GM12874 (cell line): ENCODE results near the gene FGF3.

ENCODE experiments used
- TF ChIP-seq, protein P1 (sequence below): IDR thresholded peaks from 2 replicates; pipeline ENCODE4 v1.5.1; 2011; ENCODE audit warnings: low read depth, mild to moderate bottlenecking, control low read depth, low read length, moderate library complexity; ENCODE audit not compliant: insufficient read depth

Gene FGF3

DNA sequence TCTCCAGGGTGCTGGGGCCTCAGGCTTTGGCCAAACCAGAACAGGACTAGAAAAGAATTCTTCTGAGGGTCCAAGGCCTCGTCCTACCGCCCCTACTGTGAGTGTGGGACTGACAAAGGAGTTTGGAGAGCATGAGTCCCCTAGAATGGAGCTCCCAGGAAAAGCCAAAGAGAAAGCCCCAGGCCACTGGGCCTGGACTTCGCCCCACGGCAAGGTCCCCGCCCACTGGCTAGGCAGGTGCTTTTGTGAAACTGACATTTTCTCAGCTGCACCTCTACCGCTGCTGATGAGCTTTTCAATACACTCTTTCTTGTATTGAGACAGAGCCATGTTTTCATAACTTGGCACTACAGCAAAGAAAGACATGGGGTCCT, 9.7 kb upstream of the FGF3 start:
- TF ChIP-seq, protein P1, sequence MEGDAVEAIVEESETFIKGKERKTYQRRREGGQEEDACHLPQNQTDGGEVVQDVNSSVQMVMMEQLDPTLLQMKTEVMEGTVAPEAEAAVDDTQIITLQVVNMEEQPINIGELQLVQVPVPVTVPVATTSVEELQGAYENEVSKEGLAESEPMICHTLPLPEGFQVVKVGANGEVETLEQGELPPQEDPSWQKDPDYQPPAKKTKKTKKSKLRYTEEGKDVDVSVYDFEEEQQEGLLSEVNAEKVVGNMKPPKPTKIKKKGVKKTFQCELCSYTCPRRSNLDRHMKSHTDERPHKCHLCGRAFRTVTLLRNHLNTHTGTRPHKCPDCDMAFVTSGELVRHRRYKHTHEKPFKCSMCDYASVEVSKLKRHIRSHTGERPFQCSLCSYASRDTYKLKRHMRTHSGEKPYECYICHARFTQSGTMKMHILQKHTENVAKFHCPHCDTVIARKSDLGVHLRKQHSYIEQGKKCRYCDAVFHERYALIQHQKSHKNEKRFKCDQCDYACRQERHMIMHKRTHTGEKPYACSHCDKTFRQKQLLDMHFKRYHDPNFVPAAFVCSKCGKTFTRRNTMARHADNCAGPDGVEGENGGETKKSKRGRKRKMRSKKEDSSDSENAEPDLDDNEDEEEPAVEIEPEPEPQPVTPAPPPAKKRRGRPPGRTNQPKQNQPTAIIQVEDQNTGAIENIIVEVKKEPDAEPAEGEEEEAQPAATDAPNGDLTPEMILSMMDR = no peak

DNA sequence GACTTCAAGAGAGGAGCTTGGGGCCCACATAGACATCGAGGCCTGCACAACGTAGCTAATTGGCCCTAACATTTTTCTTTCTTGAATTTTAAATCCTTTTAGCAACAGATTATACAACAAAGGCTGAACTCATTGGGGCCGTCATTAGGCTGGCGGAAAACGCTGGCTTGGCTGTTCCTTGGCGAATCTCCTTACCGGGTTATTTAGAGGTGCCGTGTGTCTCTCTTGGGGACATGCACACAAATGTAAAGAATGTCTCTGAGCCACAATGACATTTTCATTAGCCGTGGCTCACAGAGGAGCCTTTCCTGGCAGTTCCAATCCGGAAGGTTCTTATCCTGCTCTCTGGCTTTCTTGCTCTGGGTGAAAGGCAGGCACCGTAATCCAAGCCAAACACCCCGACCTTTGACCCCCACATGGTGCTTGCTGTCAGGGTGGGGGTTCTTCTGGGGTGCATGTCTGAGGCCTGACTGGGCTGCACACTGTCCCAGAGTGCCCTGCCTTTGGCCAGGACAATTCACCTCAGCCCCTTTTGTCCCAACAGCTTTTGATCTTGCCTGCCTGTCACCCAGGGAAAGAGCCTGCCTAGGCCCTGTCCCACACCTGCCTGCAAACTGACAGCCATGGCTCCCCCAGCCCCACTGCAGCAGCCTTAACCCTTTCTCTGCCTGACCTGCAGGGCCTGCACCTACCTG, 9.2 kb upstream of the FGF3 start:
- TF ChIP-seq, protein P1 = no peak

DNA sequence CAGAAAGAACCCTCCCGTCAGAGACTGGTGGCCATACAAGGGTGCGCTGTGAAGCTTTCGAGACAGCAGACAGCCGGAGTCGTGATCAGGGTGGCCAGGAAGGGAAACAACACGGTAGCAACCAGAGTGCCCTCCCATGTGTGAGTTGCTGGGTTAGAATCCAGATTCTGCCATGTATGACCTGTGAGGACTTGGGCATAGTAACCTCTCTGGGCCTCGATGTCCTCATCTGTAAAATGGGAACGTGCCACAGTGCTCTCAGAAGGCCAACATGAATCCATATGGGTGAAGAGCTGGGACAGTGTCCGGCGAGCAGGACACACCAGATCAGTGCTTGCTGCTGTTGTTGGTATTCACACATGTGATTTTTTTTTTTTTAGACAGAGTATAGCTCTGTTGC, 7.6 kb upstream of the FGF3 start:
- TF ChIP-seq, protein P1 = no peak

- TF ChIP-seq, protein P1 = no peak
Measured at GRCh38 chr11:69825941-69826340, 6.7 kb upstream of the FGF3 start.

DNA sequence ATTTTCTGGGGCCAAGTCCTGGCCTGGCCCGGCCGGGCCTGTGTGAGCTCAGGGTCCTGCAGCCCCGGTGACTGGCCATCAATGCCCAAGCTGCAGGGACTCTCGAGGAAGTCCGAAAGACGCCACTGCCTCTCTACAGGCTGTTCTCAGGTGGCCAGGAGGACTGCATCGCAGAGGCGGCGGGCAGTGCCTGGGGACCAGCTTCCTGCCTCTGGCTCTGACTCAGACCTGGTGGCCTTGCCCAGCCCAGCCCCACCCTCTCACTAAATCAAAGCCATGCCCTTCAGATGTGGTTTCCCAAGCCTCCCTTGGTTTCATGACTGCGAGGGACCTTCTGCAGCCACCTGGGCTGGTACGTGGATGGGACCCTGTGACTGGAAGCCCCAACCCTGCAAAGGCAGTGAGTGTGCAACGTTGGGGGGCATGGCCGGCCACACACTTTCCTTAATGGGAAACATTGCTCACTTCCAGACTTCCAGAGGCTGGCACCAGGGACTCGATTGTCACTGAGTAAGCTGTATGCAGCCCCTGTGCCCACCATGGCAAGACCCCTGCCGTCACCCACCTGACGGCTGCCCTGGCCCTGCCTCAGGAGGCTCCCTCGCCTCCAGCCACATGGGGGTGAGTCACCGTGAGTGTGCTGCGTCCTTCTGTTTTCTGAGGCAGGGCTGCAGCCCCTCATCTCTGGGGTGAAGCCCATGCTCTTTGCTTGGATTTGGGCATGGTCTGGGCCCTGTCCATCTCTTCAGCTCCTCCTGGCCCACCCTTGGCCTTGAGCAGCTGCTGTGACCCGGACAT, 6.0 kb upstream of the FGF3 start:
- TF ChIP-seq, protein P1 = no peak

- TF ChIP-seq, protein P1 = no peak
Measured at GRCh38 chr11:69823641-69824265, 4.5 kb upstream of the FGF3 start.

GRCh38 chr11:69822676-69823494, 3.7 kb upstream of the FGF3 start:
- TF ChIP-seq, protein P1 = no peak
